ENCODE results near the gene ZMYM5.
"Not testable (repeated sequence)": the region's sequence is repeated elsewhere in the genome, so short reads cannot be mapped to it uniquely, and the experiment has no call there.

Gene ZMYM5

DNA sequence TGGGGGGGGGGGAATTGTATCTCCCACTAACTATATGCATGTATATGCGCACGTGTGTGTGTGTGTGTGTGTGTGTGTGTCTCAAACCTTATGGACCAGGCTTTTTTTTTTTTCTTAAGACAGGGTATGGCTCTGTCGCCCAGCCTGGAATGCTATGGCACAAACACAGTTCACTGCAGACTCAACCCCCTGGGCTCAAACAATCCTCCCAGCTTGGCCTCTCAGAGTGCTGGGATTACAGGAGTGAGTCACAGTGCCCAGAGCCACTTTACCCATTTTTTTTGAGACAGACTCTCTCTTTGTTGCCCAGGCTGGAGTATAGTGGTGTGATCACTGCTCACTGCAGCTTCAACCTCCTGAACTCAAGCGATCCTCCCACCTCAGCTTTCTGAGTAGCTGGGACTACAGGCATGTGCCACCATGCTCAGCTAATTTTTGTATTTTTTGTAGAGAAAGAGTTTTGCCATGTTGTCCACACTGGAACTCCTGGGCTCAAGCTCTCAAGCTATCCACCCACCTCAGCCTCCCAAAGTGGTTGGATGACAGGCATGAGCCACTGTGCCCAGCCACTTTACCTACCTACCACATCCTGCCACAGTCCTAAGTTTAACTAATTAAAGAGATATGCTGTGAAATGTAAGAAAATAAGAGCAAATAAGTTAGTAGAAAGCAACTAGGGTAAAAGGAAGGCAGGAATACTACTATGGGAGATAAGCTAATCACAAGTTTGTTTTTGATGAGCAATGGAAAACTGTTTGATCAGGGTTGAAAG, 2.4 kb downstream of the ZMYM5 start:
- Mint-ChIP-seq H3K27me3 (no peaks in the 10 kb centered on the region), H3K27ac (peak overlapping the region; percentile 96), H3K9me3 (peaks cover 4% of the 10 kb centered on the region), H3K36me3 (ENCODE audit: low read depth) (peaks cover 57% of the 10 kb centered on the region), H3K4me1 (ENCODE audit: low read depth) (peaks cover 41% of the 10 kb centered on the region), H3K4me3 (peak overlapping the region; percentile 93)
- DNase-seq = no peak

DNA sequence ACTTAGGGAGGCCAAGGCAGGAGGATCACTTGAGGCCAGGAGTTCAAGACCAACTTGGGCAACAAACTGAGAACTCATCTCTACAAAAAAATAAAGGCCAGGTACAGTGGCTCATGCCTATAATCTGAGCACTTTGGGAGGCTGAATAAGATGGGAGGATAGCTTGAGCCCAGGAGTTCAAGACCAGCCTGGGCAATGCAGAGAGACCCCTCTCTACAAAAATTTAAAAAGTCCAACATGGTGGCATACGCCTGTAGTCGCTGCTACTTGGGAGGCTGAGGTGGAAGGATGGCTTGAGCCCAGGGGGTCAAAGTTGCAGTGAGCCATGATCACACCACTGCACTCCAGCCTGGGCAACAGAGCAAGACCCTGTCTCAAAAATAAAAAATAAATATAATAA, 5.8 kb downstream of the ZMYM5 start:
- not testable (repeated sequence) for H3K4me3 Mint-ChIP-seq, H3K27ac Mint-ChIP-seq, DNase-seq, H3K9me3 Mint-ChIP-seq, H3K27me3 Mint-ChIP-seq
- H3K36me3 Mint-ChIP-seq (ENCODE audit: low read depth) = peaks cover 70% of the 10 kb centered on the region
- H3K4me1 Mint-ChIP-seq (ENCODE audit: low read depth) = peaks cover 42% of the 10 kb centered on the region

DNA sequence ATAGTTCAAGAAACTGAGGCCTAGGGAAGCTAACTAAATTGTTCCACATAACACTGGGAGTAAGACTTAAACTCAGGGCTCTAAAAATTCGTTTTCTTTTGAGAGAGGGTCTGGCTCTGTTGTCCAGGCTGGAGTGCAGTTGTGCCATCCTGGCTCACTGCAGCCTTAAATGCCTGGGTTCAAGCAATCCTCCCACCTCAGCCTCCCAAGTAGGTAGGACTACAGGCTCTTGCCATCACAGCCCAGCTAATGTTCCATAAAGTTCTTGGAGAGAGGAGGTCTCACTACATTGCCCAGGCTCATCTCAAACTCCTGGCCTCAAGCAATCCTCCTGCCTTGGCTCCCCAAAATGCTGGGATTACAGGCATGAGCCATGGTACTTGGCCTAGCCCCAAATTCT, 10.7 kb downstream of the ZMYM5 start:
- no peaks in the 10 kb centered on the region for H3K27me3 Mint-ChIP-seq
- no peak overlapping the region for H3K4me3 Mint-ChIP-seq
- no peak for DNase-seq
- H3K9me3 Mint-ChIP-seq = no peaks in the 10 kb centered on the region
- peaks cover 32% of the 10 kb centered on the region for H3K4me1 Mint-ChIP-seq (ENCODE audit: low read depth)
- H3K27ac Mint-ChIP-seq = peak overlapping the region; percentile 11
- H3K36me3 Mint-ChIP-seq (ENCODE audit: low read depth) = peaks cover 67% of the 10 kb centered on the region

DNA sequence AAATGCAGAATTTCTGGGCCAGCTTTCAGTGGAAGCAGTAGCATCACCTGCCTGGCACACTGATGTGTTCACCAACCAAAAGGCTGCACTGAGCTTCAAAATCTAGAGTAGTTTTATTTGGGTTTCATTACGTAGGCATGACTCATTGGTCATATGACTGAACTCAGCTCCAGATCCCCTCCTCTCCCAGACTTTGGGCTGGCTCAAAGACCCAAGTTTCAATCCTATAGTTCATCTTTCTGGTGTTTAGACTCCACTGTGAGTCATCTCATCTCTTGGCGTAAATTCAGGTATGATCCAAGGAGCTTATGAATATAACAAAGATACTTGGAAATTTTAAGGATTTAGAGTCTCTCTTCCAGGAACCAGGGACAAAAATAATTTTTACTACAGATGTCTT, 17.7 kb downstream of the ZMYM5 start:
- peaks cover 61% of the 10 kb centered on the region for H3K36me3 Mint-ChIP-seq (ENCODE audit: low read depth)
- no peak for DNase-seq
- H3K4me1 Mint-ChIP-seq (ENCODE audit: low read depth) = peaks cover 21% of the 10 kb centered on the region
- no peaks in the 10 kb centered on the region for H3K27me3 Mint-ChIP-seq
- no peak overlapping the region for H3K4me3 Mint-ChIP-seq
- no peaks in the 10 kb centered on the region for H3K9me3 Mint-ChIP-seq
- H3K27ac Mint-ChIP-seq = peak overlapping the region; percentile 81

DNA sequence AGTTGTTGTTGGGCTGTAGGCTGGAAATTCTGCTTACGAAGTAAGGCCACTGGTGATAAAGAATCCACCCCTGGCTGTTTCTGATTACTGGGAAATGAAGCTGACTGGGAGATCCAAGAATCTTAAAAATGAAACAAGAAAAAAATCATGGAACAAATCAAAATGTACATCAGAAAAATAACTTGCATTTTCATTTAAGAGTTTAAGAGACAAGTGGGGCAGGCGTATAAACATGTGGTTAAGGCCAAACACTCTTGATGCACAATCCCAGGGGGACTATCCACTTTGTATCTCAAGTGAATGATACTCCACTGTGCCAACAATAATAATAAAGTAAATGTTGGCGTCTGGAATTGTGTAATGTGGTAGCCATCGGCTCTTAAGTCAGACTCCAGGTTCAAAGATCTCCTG, 24.6 kb downstream of the ZMYM5 start:
- Mint-ChIP-seq H3K36me3 (ENCODE audit: low read depth) (peaks cover 64% of the 10 kb centered on the region), H3K4me3 (no peak overlapping the region), H3K9me3 (no peaks in the 10 kb centered on the region), H3K4me1 (ENCODE audit: low read depth) (peaks cover 8% of the 10 kb centered on the region), H3K27ac (no peak overlapping the region), H3K27me3 (no peaks in the 10 kb centered on the region)
- no peak for DNase-seq

DNA sequence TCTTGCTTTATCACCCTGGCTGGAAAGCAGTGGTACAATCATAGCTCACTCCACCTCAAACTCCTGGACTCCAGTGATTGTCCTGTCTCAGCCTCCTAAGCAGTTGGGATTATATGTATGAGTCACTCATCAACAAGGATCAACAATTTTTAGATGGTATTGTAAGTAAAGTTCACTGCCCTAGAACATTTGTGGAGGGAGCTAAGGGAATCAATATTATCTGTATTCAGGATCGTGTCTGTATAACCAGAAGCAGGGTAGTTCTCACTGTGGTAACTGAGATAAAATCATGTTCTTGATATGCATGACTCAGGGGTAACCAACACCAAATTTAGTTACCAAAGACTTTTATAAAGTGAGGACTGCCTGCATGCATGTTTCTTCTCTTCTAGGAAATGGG, 27.0 kb downstream of the ZMYM5 start:
- DNase-seq = no peak
- Mint-ChIP-seq H3K9me3 (no peaks in the 10 kb centered on the region), H3K4me3 (no peak overlapping the region), H3K27me3 (no peaks in the 10 kb centered on the region), H3K4me1 (ENCODE audit: low read depth) (peaks cover 8% of the 10 kb centered on the region), H3K27ac (peak overlapping the region; percentile 7), H3K36me3 (ENCODE audit: low read depth) (peaks cover 73% of the 10 kb centered on the region)

DNA sequence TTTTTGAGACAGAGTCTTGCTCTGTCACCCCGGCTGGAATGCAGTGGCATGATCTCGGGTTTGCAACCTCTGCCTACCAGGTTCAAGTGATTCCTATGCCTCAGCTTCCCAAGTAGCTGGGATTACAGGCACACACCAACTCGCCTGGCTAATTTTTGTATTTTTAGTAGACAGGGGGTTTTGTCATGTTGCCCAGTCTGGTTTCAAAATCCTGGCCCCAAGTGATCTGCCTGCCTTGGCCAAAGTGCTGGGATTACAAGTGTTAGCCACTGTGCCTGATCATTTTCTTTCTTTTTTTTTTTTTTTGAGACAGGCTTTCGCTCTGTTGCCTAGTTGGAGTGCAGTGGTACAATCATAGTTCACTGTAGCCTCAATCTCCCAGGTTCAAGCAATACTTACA, 28.7 kb downstream of the ZMYM5 start:
- H3K27ac Mint-ChIP-seq = peak overlapping the region; percentile 22
- no peaks in the 10 kb centered on the region for H3K9me3 Mint-ChIP-seq
- peaks cover 84% of the 10 kb centered on the region for H3K36me3 Mint-ChIP-seq (ENCODE audit: low read depth)
- H3K4me3 Mint-ChIP-seq = no peak overlapping the region
- no peaks in the 10 kb centered on the region for H3K27me3 Mint-ChIP-seq
- H3K4me1 Mint-ChIP-seq (ENCODE audit: low read depth) = peaks cover 6% of the 10 kb centered on the region
- DNase-seq = no peak

DNA sequence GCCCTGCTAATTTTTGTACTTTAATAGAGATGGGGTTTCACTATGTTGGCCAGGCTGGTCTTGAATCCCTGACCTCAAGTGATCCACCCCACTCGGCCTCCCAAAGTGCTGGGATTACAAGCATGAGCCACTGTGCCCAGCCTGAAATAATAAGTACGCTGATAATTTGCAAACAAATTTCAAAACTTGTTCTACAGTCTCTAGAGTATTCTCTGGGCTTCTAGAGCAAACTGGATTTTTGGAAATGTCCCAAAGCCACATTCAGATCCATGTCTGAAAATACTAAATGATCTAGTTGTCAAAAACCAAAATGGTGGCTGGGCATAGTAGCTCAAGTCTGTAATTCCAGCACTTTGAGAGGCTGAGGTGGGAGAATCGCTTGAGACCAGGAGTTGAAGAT, 40.8 kb downstream of the ZMYM5 start:
- no peak for DNase-seq
- Mint-ChIP-seq H3K9me3 (no peaks in the 10 kb centered on the region), H3K36me3 (ENCODE audit: low read depth) (peaks cover 76% of the 10 kb centered on the region), H3K27me3 (no peaks in the 10 kb centered on the region), H3K27ac (no peak overlapping the region), H3K4me1 (ENCODE audit: low read depth) (no peaks in the 10 kb centered on the region), H3K4me3 (no peak overlapping the region)

DNA sequence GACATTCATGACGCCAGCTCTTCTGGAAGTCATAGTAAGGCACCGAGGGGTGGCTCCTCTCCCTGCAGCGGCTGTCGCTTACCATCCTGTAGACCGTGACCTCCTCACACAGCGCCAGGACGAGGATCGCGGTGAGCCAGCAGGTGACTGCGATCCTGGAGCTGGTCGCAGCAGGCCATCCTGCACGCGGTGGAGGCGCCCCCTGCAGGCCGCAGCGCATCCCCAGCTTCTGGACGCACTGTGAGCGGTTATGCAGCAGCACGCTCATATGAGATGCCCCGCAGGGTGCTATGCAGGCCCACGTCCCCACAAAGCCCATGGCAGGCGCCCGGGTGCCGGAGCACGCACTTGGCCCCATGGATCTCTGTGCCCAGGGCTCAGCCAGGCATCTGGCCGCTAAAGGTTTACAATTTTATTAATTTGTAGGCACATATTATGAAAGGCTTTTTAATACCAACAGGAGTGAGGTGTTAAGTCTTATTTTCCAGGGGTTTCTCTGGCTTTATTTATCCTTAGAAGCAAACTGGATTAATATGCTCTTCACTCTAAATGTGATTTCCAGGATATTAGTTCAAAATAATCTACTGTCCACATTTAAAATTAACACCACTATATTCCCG, 45.1 kb downstream of the ZMYM5 start:
- no peak overlapping the region for H3K27ac Mint-ChIP-seq
- no peak overlapping the region for H3K4me3 Mint-ChIP-seq
- no peaks in the 10 kb centered on the region for H3K4me1 Mint-ChIP-seq (ENCODE audit: low read depth)
- DNase-seq = peak; percentile 60
- no peaks in the 10 kb centered on the region for H3K9me3 Mint-ChIP-seq
- H3K36me3 Mint-ChIP-seq (ENCODE audit: low read depth) = peaks cover 50% of the 10 kb centered on the region
- H3K27me3 Mint-ChIP-seq = no peaks in the 10 kb centered on the region

DNA sequence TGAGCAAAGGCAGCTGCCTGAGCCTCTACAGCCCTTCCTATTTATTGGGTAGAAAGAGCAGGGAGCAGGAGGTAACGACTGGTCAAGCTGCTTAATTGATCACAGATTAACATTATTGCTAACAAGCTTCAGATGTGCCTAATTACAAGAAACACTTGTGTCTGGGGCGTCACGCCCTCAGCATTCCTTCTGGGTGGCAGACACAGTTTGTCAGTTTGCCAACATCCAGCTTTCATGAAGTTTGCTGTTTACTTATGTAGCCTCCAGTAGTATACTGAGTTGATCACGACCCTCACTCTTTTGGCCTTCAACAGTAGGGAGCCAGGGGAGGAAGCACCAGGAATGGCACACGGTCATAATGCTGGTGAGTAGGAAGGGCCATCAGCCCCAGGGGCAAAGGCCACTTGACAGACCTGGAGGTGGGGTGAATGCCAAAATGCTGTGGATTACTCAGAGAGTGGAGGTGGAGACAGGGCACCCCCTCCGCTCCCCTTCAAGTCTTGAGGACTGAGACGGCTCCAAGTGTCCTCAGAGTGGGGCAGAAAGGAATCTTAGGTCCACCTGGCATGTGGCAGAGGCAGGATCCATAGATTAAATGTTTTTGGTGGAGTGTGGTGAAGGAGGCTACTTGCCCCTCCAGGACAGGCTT, 45.8 kb downstream of the ZMYM5 start:
- H3K36me3 Mint-ChIP-seq (ENCODE audit: low read depth) = peaks cover 44% of the 10 kb centered on the region
- no peaks in the 10 kb centered on the region for H3K27me3 Mint-ChIP-seq
- no peak for DNase-seq
- H3K4me1 Mint-ChIP-seq (ENCODE audit: low read depth) = no peaks in the 10 kb centered on the region
- no peak overlapping the region for H3K4me3 Mint-ChIP-seq
- H3K9me3 Mint-ChIP-seq = no peaks in the 10 kb centered on the region
- H3K27ac Mint-ChIP-seq = no peak overlapping the region

DNA sequence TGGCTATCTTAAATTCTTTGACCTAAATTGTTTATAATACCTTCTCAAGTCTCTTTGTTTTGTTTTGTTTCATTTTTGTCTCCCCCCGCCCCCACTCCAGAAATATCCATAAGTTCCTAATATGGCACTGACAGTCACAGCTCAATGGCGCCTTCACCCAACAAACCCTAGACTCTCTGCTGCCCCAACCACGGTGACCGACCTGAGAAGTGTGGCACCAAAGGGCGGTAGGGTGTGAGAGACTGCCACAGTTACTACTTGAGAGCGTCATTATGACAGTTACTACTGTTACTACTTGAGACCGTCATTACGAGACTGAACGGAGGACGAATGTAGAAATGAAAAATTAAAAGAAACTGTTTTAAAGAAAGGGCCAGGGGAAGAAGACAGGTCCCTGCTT, 46.3 kb downstream of the ZMYM5 start:
- Mint-ChIP-seq H3K4me1 (ENCODE audit: low read depth) (no peaks in the 10 kb centered on the region), H3K4me3 (no peak overlapping the region), H3K9me3 (no peaks in the 10 kb centered on the region), H3K27me3 (no peaks in the 10 kb centered on the region), H3K27ac (no peak overlapping the region), H3K36me3 (ENCODE audit: low read depth) (peaks cover 43% of the 10 kb centered on the region)
- DNase-seq = no peak

DNA sequence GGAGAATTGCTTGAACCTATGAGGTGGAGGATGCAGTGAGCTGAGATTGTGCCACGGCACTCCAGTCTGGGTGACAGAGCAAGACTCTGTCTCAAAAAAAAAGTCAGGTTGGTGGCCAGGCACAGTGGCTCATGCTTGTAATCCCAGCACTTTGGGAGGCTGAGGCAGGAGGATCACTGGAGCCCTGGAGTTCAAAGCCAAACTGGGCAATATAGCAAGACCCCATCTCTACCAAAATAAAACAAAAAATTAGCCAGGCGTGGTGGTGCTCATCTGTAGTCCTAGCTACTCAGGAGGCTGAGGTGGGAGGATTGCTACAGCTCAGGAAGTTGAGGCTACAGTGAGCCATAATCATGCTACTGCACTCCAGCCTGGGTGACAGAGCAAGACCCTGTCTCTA, 47.6 kb downstream of the ZMYM5 start:
- H3K4me1 Mint-ChIP-seq (ENCODE audit: low read depth); DNase-seq; H3K27ac Mint-ChIP-seq; H3K4me3 Mint-ChIP-seq; H3K9me3 Mint-ChIP-seq; H3K27me3 Mint-ChIP-seq: not testable (repeated sequence)
- peaks cover 36% of the 10 kb centered on the region for H3K36me3 Mint-ChIP-seq (ENCODE audit: low read depth)

DNA sequence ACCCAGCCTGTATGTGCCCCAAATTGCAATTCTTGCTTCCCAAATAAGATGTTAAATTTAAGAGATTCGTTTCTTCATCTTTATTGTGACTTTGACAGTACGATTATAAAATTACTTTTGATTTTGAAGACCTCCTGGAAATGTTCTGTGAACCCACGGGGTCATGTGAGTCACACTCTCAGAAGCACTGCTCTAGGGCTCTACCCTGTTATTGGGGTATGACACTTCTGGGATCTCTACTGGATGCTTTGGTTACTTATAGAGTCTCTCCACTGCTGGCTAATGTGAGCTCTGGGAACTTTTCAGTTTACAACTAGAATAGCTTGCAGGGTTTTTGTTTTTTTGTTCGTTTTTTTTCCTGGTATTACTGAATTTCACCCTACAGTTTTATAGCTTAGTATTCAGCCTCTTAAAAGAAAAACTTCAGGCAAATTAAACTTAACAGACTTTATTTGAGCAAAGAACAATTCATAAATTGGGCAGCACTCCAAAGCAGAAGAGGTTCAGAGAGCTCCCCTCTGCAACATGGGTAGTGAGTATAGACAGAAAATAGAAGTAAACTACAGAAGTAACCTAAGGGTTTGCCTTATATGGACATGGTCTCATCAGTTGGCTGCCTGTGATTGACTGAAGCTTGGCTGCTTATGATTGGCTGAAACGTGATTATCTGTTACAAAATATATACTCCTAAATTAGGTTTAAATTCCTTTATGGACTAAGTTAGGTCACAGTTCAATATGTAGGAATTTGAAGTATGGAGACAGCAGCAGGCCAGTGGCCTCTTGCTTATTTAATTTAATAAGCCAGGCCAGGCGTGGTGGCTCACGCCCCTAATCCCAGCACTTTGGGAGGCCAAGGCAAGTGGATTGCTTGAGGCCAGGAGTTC, 52.2 kb downstream of the ZMYM5 start:
- Mint-ChIP-seq H3K4me3 (no peak overlapping the region), H3K27me3 (no peaks in the 10 kb centered on the region), H3K9me3 (no peaks in the 10 kb centered on the region), H3K27ac (no peak overlapping the region), H3K4me1 (ENCODE audit: low read depth) (peaks cover 7% of the 10 kb centered on the region), H3K36me3 (ENCODE audit: low read depth) (peaks cover 5% of the 10 kb centered on the region)
- no peak for DNase-seq

DNA sequence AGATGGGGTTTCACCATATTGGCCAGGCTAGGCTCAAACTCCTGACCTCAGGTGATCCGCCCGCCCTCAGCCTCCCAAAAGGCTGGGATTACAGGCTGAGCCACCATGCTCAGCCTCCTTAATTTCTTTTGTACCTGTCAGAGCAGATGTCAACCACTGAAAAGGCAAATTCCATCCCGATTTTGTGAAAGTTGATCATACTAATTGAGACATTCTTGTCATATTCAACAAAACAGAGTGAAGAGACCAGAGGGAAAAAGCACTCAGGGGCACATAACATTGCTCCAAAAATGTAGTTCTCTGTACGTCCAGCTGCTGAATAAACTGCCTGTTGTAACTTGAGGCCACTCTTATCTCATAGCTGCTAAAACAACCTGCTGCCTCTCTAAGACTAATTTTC, 53.3 kb downstream of the ZMYM5 start:
- Mint-ChIP-seq H3K9me3 (no peaks in the 10 kb centered on the region), H3K36me3 (ENCODE audit: low read depth) (peaks cover 5% of the 10 kb centered on the region), H3K27ac (no peak overlapping the region), H3K4me3 (no peak overlapping the region), H3K27me3 (no peaks in the 10 kb centered on the region), H3K4me1 (ENCODE audit: low read depth) (peaks cover 7% of the 10 kb centered on the region)
- DNase-seq = no peak
